ENCODE results near the gene DEPDC5. TPM values are rescaled to one million over a fixed set of nuclear protein-coding genes. Genes with fewer than 3 reads are reported as not detected.

Gene DEPDC5
- total and polyA plus RNA-seq, 9 of the 15 experiments (the other 6 are each of a cell fraction or from before 2014, with no cell fraction given), result 2.3 to 12.3 (median 10.7) TPM

GRCh38 chr22:31732089-31732829 is 21.6 kb upstream of the DEPDC5 start (continued):
- TF ChIP-seq ZNF408 (CRISPR knock-in tag; IDR thresholded peaks at IDR 0.05; ENCODE audit: low read depth) (no peak), NFATC3 (IDR thresholded peaks at IDR 0.05) (no peak), ZNF280A (IDR thresholded peaks at IDR 0.05; ENCODE audit: low read depth, partially characterized antibody) (no peak), ZBTB17 (CRISPR knock-in tag; IDR thresholded peaks at IDR 0.05) (no peak), RBBP5 (IDR thresholded peaks at IDR 0.05; ENCODE audit: borderline replicate concordance, insufficient read depth, low read length, poor library complexity, severe bottlenecking) (no peak), ZC3H4 (CRISPR knock-in tag; IDR thresholded peaks at IDR 0.05; ENCODE audit: borderline replicate concordance) (no peak), BRF1 (IDR thresholded peaks at IDR 0.05; ENCODE audit: borderline replicate concordance, extremely low read depth, insufficient read length) (no peak)

GRCh38 chr22:31733580-31734079 is 20.2 kb upstream of the DEPDC5 start:
- H3K4me1 ChIP-seq (replicated peaks in 1 of 2; ENCODE audit: control insufficient read depth in 2 of 2, insufficient read depth in 2 of 2, low read length in 2 of 2), result no peaks in the 10 kb centered on the region; a peak in 1 of 5 replicates
- in situ Hi-C loops (cut with MboI) (no loop called here), intact Hi-C loops (cut with micrococcal nuclease) (no loop called here)
- POLR2A ChIA-PET, result interaction anchor here (1.3 kb wide), 1 partner anchor 21 kb away, joined by 5 read pairs; no protein-coding TSS in a partner anchor
- ATAC-seq (no peak), FAIRE-seq (no peak), DNase-seq (ENCODE audit: extremely low read depth in 1 of 4, low spot score in 3 of 4) (no peak)
- CTCF ChIA-PET (ENCODE audit: low intra/inter-chr PET ratio), result no interaction called here
- H3K27me3 ChIP-seq (ENCODE audit: control insufficient read depth in 2 of 2, insufficient read depth in 2 of 2, low read length in 2 of 2), result no peaks in the 10 kb centered on the region
- no peaks in the 10 kb centered on the region for H3K9me3 ChIP-seq (replicated peaks; ENCODE audit: control insufficient read depth, insufficient read depth, low read depth, low read length)
- no peak overlapping the region for H3K4me3 ChIP-seq
- no peak overlapping the region for H3K27ac ChIP-seq (ENCODE audit: extremely low read depth, low read depth, low read length)
- H4K20me1 ChIP-seq (replicated peaks; ENCODE audit: control insufficient read depth, insufficient read depth, low read length), result no peaks in the 10 kb centered on the region
- no peak overlapping the region for H2AFZ ChIP-seq (ENCODE audit: low read depth, low read length)
- H3K9me1 ChIP-seq (ENCODE audit: control insufficient read depth, insufficient read depth, low read length), result no peaks in the 10 kb centered on the region
- H3K4me2 ChIP-seq (ENCODE audit: insufficient read depth, low read length), result no peak overlapping the region
- WGBS (ENCODE audit: insufficient coverage, low coverage, missing lambda C conversion rate), result 90% methylated on average over 7 of the region's 7 CpGs
- no peak overlapping the region for H3K9ac ChIP-seq (ENCODE audit: insufficient read depth in 1 of 2, low read depth in 2 of 2, low read length in 2 of 2)
- peaks cover 46% of the 10 kb centered on the region for H3K79me2 ChIP-seq (ENCODE audit: control insufficient read depth, insufficient read depth, low read length)
- BruUV-seq (replicated peaks), result no TSS peak
- H3K36me3 ChIP-seq (ENCODE audit: control insufficient read depth, insufficient read depth, low read length), result peaks cover 36% of the 10 kb centered on the region; the same call in 2 of the 3 replicates
- no peak for TF ChIP-seq KHSRP (IDR thresholded peaks at IDR 0.05)
- 0 out of 2 replicates have a peak, but pooled peaks have one; percentile 26 for TF ChIP-seq POLR2A (conservative IDR thresholded peaks at IDR 0.05)

Data from K562 (cell line).